Fibroblast of skin of abdomen (primary cell): ENCODE data around the gene ETFDH.
"Not testable (repeated sequence)": the region's sequence is repeated elsewhere in the genome, so short reads cannot be mapped to it uniquely, and the experiment has no call there.

Experiments
- DNase-seq: peaks from one replicate; pipeline ENCODE4 v3.0.0-alpha.2; 2013

The ETFDH gene

DNA sequence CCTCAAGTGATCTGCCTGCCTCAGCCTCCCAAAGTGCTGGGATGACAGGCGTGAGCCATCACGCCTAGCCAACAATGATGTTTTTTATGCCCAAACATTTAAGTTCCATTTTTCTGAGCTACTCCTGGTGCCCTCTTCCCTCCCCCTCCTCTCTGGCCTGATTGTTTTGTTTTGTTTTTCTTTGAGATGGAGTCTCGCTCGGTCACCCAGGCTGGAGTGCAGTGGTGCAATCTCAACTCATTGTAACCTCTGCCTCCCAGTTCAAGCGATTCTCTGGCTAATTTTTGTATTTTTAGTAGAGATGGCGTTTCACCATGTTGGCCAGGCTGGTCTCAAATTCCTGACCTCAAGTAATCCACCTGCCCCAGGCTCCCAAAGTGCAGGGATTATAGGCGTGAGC, 83.7 kb downstream of the ETFDH start:
- DNase-seq, result not testable (repeated sequence)

DNA sequence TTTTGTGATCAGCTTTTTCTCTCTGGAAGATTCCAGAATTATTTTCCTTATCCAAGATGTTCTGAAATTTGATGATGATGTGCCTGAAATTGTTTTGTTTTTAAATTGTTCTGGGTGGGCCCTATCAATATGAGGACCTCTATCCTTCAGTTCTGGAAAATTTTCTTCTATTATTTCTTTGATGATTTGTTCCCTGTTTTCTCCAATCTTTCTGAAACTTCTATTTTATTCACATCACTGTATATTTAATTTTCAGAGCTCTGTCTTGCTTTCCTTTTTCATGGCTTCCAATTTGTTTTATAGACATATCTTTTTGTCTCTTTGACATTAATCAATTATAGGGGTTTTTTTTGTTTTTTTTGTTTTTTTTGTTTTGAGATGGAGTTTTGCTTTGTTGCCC, 84.5 kb downstream of the ETFDH start:
- no peak for DNase-seq

GRCh38 chr4:158758142-158758541, 86.0 kb downstream of the ETFDH start:
- peak; percentile 77 for DNase-seq

GRCh38 chr4:158758703-158759102, 86.6 kb downstream of the ETFDH start:
- no peak for DNase-seq
